Mesothelial cell of epicardium (in vitro differentiated cells): ENCODE measurements around the gene THSD7A. TPM values are rescaled to one million over a fixed set of nuclear protein-coding genes. Genes with fewer than 3 reads are reported as not detected.

Experiments used
- DNase-seq, 2 experiments: peaks; one replicate each; pipeline ENCODE4 v3.0.0; 2021; ENCODE audit warnings: low spot score in 2 of 2; ENCODE audit not compliant: unreplicated experiment in 2 of 2
- H3K27ac Mint-ChIP-seq: 2 replicates; pipeline ENCODE4 v1.8.0; 2021; ENCODE audit warnings: mixed read lengths
- H3K27me3 Mint-ChIP-seq: 2 replicates; pipeline ENCODE4 v1.8.0; 2021; ENCODE audit warnings: low read depth, mixed read lengths
- H3K36me3 Mint-ChIP-seq: 2 replicates; pipeline ENCODE4 v1.8.0; 2021; ENCODE audit warnings: mixed read lengths
- H3K4me1 Mint-ChIP-seq: 2 replicates; pipeline ENCODE4 v1.8.0; 2021; ENCODE audit warnings: mixed read lengths
- H3K4me3 Mint-ChIP-seq: 2 replicates; pipeline ENCODE4 v1.8.0; 2021; ENCODE audit warnings: mild to moderate bottlenecking, moderate library complexity, mixed read lengths
- H3K9me3 Mint-ChIP-seq: 2 replicates; pipeline ENCODE4 v1.8.0; 2021; ENCODE audit warnings: mixed read lengths
- total RNA-seq: library from RNA; stranded (reverse); gene quantifications from 3 replicates; pipeline ENCODE4 v1.2.1, GENCODE V29; 2021
- TF ChIP-seq, protein P1 (sequence below): fragments of 200-600 bp; sonication (generic); IDR thresholded peaks from one replicate; pipeline ENCODE4 v1.5.0; 2021; ENCODE audit warnings: antibody characterized with exemption; ENCODE audit not compliant: unreplicated experiment

THSD7A gene
- total RNA-seq, 1 donor from 2014 or later = 13.4 TPM

DNA sequence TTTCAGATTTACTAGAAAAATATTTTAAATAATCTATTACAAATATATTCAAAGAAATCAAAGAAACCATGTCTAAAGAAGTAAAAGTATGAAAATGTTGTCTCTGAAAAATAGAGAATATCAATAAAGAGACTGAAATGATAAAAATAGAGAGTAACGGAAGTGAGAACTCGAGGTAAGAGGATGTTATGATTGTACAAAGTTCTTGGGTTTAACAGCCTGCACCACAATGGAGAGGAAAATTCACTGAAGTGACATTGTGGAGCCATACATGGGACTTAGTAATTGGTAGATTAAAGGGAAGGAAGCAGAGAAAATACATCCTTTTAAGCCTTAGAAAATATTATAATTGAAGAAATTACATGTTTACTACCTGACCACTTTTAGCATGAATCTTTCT is 77.9 kb downstream of the THSD7A start:
- Mint-ChIP-seq H3K36me3 (no peaks in the 10 kb centered on the region), H3K4me3 (no peak overlapping the region), H3K27ac (no peak overlapping the region), H3K9me3 (peaks cover 5% of the 10 kb centered on the region), H3K27me3 (no peaks in the 10 kb centered on the region), H3K4me1 (peaks cover 2% of the 10 kb centered on the region)
- TF ChIP-seq, protein P1, sequence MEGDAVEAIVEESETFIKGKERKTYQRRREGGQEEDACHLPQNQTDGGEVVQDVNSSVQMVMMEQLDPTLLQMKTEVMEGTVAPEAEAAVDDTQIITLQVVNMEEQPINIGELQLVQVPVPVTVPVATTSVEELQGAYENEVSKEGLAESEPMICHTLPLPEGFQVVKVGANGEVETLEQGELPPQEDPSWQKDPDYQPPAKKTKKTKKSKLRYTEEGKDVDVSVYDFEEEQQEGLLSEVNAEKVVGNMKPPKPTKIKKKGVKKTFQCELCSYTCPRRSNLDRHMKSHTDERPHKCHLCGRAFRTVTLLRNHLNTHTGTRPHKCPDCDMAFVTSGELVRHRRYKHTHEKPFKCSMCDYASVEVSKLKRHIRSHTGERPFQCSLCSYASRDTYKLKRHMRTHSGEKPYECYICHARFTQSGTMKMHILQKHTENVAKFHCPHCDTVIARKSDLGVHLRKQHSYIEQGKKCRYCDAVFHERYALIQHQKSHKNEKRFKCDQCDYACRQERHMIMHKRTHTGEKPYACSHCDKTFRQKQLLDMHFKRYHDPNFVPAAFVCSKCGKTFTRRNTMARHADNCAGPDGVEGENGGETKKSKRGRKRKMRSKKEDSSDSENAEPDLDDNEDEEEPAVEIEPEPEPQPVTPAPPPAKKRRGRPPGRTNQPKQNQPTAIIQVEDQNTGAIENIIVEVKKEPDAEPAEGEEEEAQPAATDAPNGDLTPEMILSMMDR = no peak
- DNase-seq = no peak

DNA sequence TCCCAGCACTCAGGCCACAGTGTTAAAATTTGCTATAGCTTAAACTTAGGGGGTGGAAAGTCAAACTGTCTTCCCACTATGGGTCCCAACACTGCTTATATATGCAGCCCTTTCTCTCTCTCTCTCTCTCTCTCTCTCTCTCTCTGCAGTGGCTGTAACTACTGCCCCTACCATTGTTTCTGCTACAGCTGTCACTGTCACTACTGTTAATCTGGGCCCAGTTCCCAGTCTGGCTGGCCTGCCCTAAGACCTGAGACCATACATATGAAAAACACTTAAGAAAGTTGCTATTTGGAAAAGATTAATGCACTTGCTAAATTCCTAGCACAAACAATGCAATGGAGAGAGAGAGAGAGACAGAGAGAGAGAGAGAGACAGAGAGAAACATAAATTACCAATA is 78.6 kb downstream of the THSD7A start:
- H3K27me3 Mint-ChIP-seq = no peaks in the 10 kb centered on the region
- peaks cover 2% of the 10 kb centered on the region for H3K4me1 Mint-ChIP-seq
- no peaks in the 10 kb centered on the region for H3K36me3 Mint-ChIP-seq
- H3K4me3 Mint-ChIP-seq = no peak overlapping the region
- no peak for DNase-seq
- peaks cover 5% of the 10 kb centered on the region for H3K9me3 Mint-ChIP-seq
- TF ChIP-seq, protein P1 = no peak
- no peak overlapping the region for H3K27ac Mint-ChIP-seq

DNA sequence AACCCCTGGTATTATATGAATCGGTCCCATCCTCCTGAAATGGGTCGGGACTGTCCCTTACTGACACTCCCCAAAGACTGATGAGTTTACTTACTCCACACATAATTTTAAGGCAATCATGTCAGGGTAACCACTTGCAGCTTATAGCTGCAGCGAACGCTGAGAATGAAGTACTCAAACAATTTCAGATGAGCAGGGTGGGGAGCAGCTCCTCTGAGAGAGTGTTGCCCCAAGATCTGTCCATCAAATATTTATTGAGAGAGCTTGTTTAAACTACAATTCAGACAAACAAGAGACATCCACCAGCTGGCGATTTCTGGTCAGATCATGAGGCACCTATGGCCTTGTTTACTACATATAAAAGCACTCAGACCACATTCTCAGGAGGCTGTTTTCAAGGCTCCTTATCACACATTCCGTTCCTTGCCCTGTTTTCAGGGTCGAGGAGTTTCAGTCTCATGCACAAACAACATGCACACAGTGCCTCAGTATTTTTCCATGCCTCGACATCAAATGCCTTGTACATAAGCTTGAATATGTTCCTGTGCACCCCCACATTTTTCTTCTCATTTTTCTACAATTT is 80.1 kb downstream of the THSD7A start:
- TF ChIP-seq, protein P1 = no peak
- no peak overlapping the region for H3K27ac Mint-ChIP-seq
- H3K9me3 Mint-ChIP-seq = peaks cover 5% of the 10 kb centered on the region
- H3K36me3 Mint-ChIP-seq = no peaks in the 10 kb centered on the region
- no peak for DNase-seq
- H3K4me1 Mint-ChIP-seq = peaks cover 2% of the 10 kb centered on the region
- H3K4me3 Mint-ChIP-seq = no peak overlapping the region
- H3K27me3 Mint-ChIP-seq = no peaks in the 10 kb centered on the region

DNA sequence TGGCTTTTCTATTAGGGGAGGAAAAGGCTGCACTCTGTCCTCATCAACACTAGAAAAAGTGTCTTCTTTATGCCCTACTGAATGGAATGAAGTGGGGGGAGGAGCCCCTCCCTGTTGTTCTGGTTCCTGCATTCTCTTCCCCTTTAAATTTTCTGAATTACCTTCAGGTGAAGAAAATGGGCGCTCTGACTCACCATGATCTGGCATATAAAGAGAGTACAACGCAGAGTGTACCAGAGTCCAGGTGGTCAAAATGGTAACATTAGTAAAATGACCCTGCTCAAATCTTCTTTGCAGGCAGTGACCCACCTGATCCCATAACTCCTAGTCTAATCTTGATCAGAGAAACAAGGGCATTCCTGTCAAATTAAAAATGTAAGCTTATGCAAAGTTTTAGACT is 80.7 kb downstream of the THSD7A start:
- Mint-ChIP-seq H3K36me3 (no peaks in the 10 kb centered on the region), H3K27me3 (no peaks in the 10 kb centered on the region), H3K27ac (no peak overlapping the region), H3K9me3 (peaks cover 5% of the 10 kb centered on the region), H3K4me3 (no peak overlapping the region), H3K4me1 (peaks cover 2% of the 10 kb centered on the region)
- DNase-seq = no peak
- TF ChIP-seq, protein P1 = no peak

DNA sequence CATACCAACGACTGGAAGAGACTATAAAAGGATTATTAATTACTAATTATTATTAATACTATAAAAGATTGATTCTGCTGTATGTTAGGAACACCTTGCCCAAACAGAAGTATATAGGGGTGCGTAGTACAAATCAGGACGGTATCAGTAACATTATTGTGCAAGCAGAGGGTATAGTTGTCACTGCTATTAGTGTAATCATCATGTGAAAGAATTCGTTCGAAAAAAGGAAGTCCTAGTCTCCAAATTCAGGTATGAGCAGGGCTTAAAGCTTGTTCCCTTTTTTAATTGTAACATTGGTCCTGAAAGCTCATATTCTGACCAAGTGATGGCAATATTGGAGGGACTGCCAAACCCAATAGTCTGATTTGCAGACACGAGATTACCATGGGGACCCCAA is 81.8 kb downstream of the THSD7A start:
- H3K27ac Mint-ChIP-seq = no peak overlapping the region
- H3K4me1 Mint-ChIP-seq = peaks cover 2% of the 10 kb centered on the region
- H3K27me3 Mint-ChIP-seq = no peaks in the 10 kb centered on the region

More for the DNA sequence above, 81.8 kb downstream of the THSD7A start:
- Mint-ChIP-seq H3K9me3 (peaks cover 8% of the 10 kb centered on the region), H3K36me3 (peaks cover 2% of the 10 kb centered on the region), H3K4me3 (no peak overlapping the region)
- no peak for DNase-seq
- TF ChIP-seq, protein P1 = no peak
